Vagina (tissue), 2 donors: ENCODE data around the gene CACYBP.

Experiments used
- POLR2A ChIP-seq, 2 donors: fragments of 450-650 bp; IDR thresholded peaks; one replicate each; pipeline ENCODE4 v1.6.1; 2017; ENCODE audit warnings: antibody characterized with exemption in 2 of 2, mild to moderate bottlenecking in 2 of 2, moderate library complexity in 2 of 2
- TF ChIP-seq, protein P1 (sequence below), 3 experiments: fragments of 450-650 bp in 2 of 3; fragments of 200-600 bp in 1 of 3; sonication (generic) in 1 of 3; IDR thresholded peaks; one replicate each; pipeline ENCODE4 v1.5.1; 2017 to 2019; ENCODE audit warnings: antibody characterized with exemption in 3 of 3, mild to moderate bottlenecking in 2 of 3, moderate library complexity in 2 of 3

- no peak for TF ChIP-seq POLR2A (IDR thresholded peaks at IDR 0.05)
- TF ChIP-seq, protein P1, sequence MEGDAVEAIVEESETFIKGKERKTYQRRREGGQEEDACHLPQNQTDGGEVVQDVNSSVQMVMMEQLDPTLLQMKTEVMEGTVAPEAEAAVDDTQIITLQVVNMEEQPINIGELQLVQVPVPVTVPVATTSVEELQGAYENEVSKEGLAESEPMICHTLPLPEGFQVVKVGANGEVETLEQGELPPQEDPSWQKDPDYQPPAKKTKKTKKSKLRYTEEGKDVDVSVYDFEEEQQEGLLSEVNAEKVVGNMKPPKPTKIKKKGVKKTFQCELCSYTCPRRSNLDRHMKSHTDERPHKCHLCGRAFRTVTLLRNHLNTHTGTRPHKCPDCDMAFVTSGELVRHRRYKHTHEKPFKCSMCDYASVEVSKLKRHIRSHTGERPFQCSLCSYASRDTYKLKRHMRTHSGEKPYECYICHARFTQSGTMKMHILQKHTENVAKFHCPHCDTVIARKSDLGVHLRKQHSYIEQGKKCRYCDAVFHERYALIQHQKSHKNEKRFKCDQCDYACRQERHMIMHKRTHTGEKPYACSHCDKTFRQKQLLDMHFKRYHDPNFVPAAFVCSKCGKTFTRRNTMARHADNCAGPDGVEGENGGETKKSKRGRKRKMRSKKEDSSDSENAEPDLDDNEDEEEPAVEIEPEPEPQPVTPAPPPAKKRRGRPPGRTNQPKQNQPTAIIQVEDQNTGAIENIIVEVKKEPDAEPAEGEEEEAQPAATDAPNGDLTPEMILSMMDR (IDR thresholded peaks at IDR 0.05), result no peak
Measured at GRCh38 chr1:174957829-174958228, 41.9 kb upstream of the CACYBP start.
